GM12865 (cell line): ENCODE measurements around the gene TXNDC8.
"Not testable (repeated sequence)": the region's sequence is repeated elsewhere in the genome, so short reads cannot be mapped to it uniquely, and the experiment has no call there.

ENCODE experiments used
- DNase-seq: peaks from one replicate; pipeline ENCODE4 v3.0.0; 2010; ENCODE audit warnings: low read depth
- H3K4me3 ChIP-seq: 2 replicates; pipeline ENCODE4 v1.5.1; 2011; ENCODE audit warnings: mild to moderate bottlenecking, low read depth, low read length, control low read depth
- CTCF ChIP-seq: IDR thresholded peaks from 2 replicates; pipeline ENCODE4 v1.5.1; 2011; ENCODE audit warnings: low read length, control low read depth, low read depth, inconsistent platforms; ENCODE audit not compliant: insufficient read depth; ENCODE audit errors: missing control alignments

TXNDC8 gene

GRCh38 chr9:110317911-110318310 is 19.8 kb downstream of the TXNDC8 start:
- no peak for DNase-seq
- no peak for TF ChIP-seq CTCF
- H3K4me3 ChIP-seq: no peak overlapping the region

DNA sequence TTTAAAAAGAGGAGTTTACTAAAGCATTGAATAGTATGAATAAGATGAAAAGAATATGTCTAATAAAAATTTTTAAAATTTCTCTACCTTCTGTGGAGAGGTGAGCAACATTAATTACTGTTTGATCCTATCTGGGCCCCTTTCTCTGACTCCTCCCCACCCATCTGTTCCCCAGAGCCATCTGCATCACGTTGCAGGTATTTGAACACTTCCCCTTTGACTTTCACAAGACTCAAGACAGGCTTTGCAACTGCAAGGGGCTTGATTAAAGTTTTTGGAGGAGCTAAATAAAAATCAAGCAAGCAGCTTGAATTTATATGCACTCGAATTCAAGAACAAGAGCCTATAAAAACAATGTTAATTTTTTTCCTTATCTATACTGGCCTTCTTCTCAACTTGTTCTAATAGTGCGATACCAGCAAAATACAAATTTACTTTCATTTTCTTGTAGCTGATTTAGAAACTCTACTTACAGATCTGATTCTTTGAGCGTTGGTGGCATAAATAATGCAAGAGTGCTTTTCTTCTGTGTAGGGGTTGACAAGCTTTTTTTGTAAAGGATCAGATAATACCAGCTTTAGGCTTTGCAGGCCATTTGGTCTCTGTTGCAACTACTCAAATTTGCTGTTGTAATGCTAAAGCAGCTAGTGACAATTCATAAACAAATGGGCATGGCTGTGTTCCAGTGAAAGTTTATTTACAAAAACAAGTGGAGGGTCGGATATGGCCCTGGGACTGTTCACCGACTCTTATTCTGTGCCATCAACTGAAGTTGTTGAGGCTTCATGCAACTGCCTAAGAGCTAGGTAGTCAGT is 21.2 kb downstream of the TXNDC8 start:
- H3K4me3 ChIP-seq: peak overlapping the region; percentile 56
- no peak for TF ChIP-seq CTCF
- peak; percentile 76 for DNase-seq

GRCh38 chr9:110311978-110312377 is 25.7 kb downstream of the TXNDC8 start:
- H3K4me3 ChIP-seq, DNase-seq: not testable (repeated sequence)

- TF ChIP-seq CTCF: no peak
- no peak overlapping the region for H3K4me3 ChIP-seq
- no peak for DNase-seq
Observed at GRCh38 chr9:110309681-110310080, 28.0 kb downstream of the TXNDC8 start.

DNA sequence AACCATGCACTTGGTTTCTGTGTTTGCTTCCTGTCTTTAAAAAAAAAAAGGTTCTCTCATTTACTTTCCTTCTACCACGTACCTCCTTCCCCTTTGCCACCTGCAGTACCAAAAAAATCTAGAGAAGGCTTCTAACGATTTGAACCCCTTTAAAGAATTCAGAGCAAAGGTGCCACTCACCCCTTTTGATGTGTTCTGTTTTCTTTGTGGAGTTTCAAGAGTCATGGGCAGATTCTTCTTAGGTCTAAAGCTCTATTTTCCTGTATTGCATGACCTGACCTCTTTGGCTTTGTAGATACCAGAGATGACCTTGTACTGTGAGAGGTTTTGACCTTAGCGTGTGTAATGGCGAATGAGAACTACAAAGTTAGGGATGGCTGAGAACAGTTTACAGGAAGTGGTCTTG is 29.0 kb downstream of the TXNDC8 start:
- no peak for TF ChIP-seq CTCF
- peak; percentile 16 for DNase-seq
- H3K4me3 ChIP-seq: no peak overlapping the region

DNA sequence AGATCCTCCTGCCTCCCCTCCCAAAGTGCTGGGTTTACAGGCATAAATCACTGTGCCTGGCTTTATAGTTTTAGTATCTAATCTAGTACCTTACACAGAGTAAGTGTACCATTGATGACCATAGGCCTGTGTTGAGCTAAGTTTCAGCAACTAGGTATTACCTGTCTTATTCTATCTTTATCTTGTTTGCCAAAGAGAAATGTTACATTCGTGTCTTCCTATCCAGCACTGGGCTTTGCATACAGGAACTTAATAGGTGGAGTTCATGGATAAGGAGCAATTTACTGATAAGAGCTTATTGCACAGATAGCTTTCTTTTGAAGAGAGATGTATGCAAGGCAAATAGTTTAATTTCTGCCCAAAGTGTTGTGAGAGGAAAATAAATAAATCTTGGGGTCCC is 30.5 kb downstream of the TXNDC8 start:
- TF ChIP-seq CTCF: no peak
- no peak for DNase-seq
- no peak overlapping the region for H3K4me3 ChIP-seq

- no peak overlapping the region for H3K4me3 ChIP-seq
- no peak for TF ChIP-seq CTCF
- DNase-seq: no peak
Observed at GRCh38 chr9:110303133-110303532, 34.5 kb downstream of the TXNDC8 start.
